K562 (cell line): Measurements from ENCODE around the gene CREB3L1. TPM values are rescaled to one million over a fixed set of nuclear protein-coding genes. Genes with fewer than 3 reads are reported as not detected.

Source experiments
- HMG20A ChIP-seq: fragments of 450-650 bp; formaldehyde crosslinking; conservative IDR thresholded peaks from 2 replicates; pipeline ENCODE4 v1.4.0; 2020; ENCODE audit warnings: mild to moderate bottlenecking, mixed read lengths
- MGA ChIP-seq: fragments of 450-650 bp; IDR thresholded peaks from 2 replicates; pipeline ENCODE4 v1.6.1; 2016; ENCODE audit warnings: mild to moderate bottlenecking, moderate library complexity
- TBL1XR1 ChIP-seq, 2 experiments: IDR thresholded peaks; 2 replicates each; pipeline ENCODE4 v1.6.1; 2012; ENCODE audit warnings: improper control_type of control experiment in 2 of 2, low read length in 2 of 2, mild to moderate bottlenecking in 1 of 2
- ZBTB17 ChIP-seq: fragments of 450-650 bp; formaldehyde crosslinking; IDR thresholded peaks from 2 replicates; pipeline ENCODE4 v1.4.0; 2020; ENCODE audit warnings: mild to moderate bottlenecking
- ZFX ChIP-seq: sonication (generic); formaldehyde crosslinking; IDR thresholded peaks from 2 replicates; pipeline ENCODE4 v1.8.0; 2022; ENCODE audit warnings: mild to moderate bottlenecking, missing genetic modification reagents, moderate library complexity
- ZNF717 ChIP-seq: fragments of 250-450 bp; sonication (Bioruptor Pico); IDR thresholded peaks from 2 replicates; pipeline ENCODE4 v1.5.0; 2021
- polyA plus RNA-seq, 8 experiments: library from polyadenylated mRNA; depleted of rRNA in 4 of 8; stranded (reverse) in 5 of 8; unstranded in 3 of 8; fragments of >200 nt; fragmentation: Nextera tagmentation in 2 of 8; fragmentation: Illumina TruSeq in 1 of 8; extraction: Ambion mirVana in 2 of 8; extraction: Trizol in 1 of 8; gene quantifications; 2 replicates each; pipeline versions ENCODE4 v1.2.1 to v1.2.3, GENCODE V29; 2011 to 2014; ENCODE audit warnings: inconsistent platforms in 1 of 8, missing spikeins in 1 of 8
- total RNA-seq, 7 experiments: library from RNA; depleted of rRNA in 6 of 7; stranded (reverse); fragments of >200 nt in 6 of 7; fragmentation: Illumina TruSeq in 2 of 7; extraction: Trizol in 2 of 7; gene quantifications; 2 replicates each; pipeline versions ENCODE4 v1.2.1 to v1.2.3, GENCODE V29; 2011 to 2021; ENCODE audit warnings: low replicate concordance in 1 of 7

Gene CREB3L1
- total and polyA plus RNA-seq, 9 of the 15 experiments (the other 6 are each of a cell fraction or from before 2014, with no cell fraction given): 1.2 to 27.6 (median 3.7) TPM

DNA sequence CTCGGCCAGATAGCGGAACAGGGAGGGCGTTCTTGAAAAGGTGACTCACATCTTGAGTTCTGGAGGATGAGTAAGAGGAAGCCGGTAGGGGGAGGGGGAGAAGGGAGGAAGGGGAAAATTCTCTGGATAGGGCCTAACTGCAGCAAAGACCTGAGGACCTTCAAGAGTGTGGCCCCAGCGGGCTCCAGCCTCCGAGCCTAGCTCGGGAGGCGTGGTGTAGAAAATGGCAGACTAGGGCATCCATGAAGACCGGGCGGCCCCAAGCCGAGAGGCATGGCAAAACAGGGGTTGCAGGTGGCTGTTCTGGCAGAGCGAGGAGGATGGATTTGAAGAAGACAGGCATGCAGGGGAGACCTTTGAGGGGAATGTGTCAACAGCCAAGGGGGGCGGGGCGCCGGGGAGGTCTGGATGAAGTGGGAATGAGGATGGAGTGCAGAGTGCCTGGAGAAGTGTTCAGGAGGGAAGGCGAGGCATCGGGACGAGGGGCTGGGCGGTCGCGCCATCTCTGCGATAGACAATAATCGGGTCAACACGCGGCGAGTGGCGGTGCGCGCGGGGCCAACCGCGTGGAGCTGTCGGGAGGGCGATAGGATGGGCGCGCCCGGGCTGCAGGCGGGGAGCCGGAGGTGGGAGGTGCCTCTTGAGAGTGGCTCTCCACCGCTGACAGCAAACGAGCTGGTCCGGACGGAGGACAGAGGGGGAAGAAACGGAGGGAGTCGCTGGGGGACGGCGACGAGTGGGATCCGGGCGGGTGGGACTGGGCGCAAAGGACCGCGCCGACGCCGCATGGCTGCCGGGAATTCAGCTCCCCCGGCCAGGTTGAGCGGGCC is 40.0 kb upstream of the CREB3L1 start (continued):
- TF ChIP-seq ZNF717 (CRISPR knock-in tag): no peak
- TF ChIP-seq ZBTB17: no peak
- TF ChIP-seq TBL1XR1 (IDR thresholded peaks at IDR 0.05; ENCODE audit: low read length in 2 of 2): 0 out of 4 replicates have a peak, but pooled peaks of 1 of the 2 experiments have one; percentile 53
- no peak for TF ChIP-seq HMG20A (CRISPR knock-in tag)
- TF ChIP-seq ZFX (CRISPR knock-in tag): peak; percentile 59; the same call in 1 of the 2 replicates
- peak; percentile 98 for TF ChIP-seq MGA
